Esophagus squamous epithelium (tissue), 4 donors: ENCODE data around the gene UIMC1.

Experiments
- CTCF ChIP-seq, 6 experiments: fragments of 450-650 bp in 4 of 6; fragments of 200-600 bp in 2 of 6; sonication (generic) in 2 of 6; IDR thresholded peaks; one replicate each; pipeline ENCODE4 v1.5.1; 2016 to 2019; ENCODE audit warnings: antibody characterized with exemption in 6 of 6, mild to moderate bottlenecking in 4 of 6, moderate library complexity in 4 of 6
- POLR2A ChIP-seq, 4 donors: fragments of 450-650 bp; IDR thresholded peaks; one replicate each; pipeline ENCODE4 v1.6.1; 2017; ENCODE audit warnings: antibody characterized with exemption in 4 of 4, mild to moderate bottlenecking in 4 of 4, moderate library complexity in 3 of 4

DNA sequence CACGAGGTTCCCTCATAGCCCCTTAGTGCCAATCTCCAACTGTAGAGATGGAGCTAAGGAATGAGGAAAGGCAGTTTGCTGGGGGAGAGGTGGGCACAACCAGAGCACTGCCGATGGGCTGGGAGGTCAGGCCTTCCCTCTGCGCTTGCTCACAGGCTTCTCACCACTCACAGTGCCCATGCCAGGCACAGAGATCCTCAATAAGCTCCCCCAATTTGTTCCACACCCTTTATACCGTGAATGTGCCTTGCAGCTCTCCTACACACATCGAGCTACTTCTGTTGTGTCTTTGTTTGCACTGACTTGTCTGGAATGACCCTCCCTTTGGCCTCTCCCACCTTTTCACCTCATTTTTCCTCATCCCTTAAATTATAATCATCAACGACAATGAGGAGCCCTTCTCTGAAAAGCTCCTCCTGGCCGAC is 105.8 kb downstream of the UIMC1 start:
- no peak for TF ChIP-seq POLR2A (IDR thresholded peaks at IDR 0.05)
- no peak for TF ChIP-seq CTCF (IDR thresholded peaks at IDR 0.05)
